GM12875 (cell line): ENCODE results near the gene PHF10.

Experiments used
- H3K4me3 ChIP-seq: one replicate; pipeline ENCODE4 v1.5.1; 2011; ENCODE audit warnings: low read depth, low read length, control low read depth
- TF ChIP-seq, protein P1 (sequence below): IDR thresholded peaks from 2 replicates; pipeline ENCODE4 v1.5.1; 2011; ENCODE audit warnings: low read depth, mild to moderate bottlenecking, control low read depth, inconsistent platforms, low read length, moderate library complexity, borderline replicate concordance; ENCODE audit not compliant: insufficient read depth

Gene PHF10

DNA sequence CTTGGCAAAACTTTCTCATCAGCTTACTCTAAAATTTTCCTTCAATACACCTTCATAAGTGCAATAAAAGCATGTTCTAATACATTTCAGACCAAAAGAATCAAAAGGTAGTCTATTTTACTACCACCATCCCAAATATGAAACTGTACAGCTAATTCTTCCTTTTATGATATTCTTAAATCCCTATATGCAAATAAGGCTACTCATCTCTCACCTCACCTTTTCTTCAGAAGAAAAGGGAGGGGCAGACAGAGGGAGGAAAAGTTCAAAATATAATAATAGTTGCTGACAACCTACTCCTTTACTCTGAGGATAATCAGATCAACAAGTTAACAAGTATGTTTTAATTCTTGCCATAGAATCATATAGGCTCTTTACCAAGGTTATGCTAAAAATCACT is 15.0 kb downstream of the PHF10 start:
- no peak overlapping the region for H3K4me3 ChIP-seq
- TF ChIP-seq, protein P1, sequence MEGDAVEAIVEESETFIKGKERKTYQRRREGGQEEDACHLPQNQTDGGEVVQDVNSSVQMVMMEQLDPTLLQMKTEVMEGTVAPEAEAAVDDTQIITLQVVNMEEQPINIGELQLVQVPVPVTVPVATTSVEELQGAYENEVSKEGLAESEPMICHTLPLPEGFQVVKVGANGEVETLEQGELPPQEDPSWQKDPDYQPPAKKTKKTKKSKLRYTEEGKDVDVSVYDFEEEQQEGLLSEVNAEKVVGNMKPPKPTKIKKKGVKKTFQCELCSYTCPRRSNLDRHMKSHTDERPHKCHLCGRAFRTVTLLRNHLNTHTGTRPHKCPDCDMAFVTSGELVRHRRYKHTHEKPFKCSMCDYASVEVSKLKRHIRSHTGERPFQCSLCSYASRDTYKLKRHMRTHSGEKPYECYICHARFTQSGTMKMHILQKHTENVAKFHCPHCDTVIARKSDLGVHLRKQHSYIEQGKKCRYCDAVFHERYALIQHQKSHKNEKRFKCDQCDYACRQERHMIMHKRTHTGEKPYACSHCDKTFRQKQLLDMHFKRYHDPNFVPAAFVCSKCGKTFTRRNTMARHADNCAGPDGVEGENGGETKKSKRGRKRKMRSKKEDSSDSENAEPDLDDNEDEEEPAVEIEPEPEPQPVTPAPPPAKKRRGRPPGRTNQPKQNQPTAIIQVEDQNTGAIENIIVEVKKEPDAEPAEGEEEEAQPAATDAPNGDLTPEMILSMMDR: no peak

DNA sequence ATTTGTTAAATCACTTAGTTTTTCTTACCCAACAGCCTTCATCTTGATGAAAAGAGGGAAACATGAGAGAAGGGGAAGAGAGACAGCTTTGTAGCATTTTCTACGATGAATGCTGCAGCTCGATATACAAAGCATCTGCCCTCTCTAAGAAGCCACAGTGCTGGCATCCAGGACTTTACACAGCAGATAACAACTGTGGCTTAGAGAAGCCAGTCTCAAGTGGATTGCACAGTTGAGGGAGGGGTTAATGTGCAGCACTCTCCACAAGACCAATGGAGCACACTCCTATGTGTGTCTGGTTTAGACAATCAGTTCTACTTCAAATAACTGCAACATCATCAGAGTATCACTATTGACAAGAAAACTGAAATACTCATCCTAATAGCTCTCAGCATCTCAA is 16.5 kb downstream of the PHF10 start:
- TF ChIP-seq, protein P1: no peak

DNA sequence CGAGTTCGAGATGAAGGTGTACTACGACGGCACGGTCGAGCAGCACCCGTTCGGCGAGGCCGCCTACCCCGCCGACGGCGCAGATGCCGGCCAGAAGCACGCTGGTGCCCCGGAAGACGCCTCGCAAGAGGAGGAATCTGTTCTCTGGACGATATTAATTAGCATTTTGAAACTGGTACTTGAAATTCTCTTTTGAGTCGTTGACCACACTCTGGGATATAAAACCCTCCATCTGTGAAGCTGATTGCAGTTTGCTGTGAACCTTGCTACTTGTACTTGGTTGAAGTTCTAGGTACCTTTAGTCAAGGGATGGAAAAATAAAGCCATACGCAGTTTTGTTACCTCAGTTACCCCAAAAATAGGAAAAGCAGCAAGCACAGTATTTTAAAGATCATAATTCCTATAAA is 21.5 kb downstream of the PHF10 start:
- TF ChIP-seq, protein P1: no peak

More for the DNA sequence above, 16.5 kb downstream of the PHF10 start:
- no peak overlapping the region for H3K4me3 ChIP-seq

DNA sequence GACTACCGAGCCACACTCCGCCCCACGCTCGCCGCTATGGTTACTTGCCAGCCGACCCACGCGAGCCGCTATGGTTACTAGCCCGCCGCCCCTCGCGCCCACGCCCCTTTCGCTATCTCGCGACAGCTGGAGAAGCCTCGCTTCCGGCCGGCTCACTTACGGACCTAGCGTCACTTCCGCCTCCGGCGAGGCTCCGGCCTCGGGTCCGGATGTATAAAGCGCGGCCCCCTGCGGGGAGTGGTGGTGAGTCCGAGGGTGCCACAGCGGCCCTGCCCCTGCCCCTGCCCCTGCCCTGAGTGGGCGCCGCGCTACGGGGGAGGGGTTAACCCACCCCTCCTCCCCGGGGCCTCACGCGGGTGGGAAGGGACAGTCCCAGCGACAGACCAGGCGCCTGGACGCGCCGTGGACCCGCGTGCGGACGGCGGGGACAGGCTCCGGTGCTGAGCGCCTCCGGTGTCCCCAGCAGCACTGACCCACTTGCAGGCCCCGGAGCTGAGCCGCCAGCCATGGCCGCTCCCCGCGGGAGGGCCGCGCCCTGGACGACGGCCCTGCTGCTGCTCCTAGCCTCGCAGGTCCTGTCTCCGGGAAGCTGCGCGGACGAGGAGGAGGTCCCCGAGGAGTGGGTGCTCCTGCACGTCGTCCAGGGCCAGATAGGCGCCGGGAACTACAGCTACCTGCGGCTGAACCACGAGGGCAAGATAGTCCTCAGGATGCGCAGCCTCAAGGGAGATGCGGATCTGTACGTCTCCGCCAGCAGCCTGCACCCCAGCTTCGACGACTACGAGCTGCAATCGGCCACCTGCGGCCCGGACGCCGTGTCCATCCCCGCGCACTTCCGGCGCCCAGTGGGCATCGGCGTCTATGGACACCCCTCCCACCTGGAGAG is 22.1 kb downstream of the PHF10 start, which contains the start of the genes C6orf120 and WDR27:
Gene C6orf120, plus strand, starts transcription at position 173 of the 886 bp plus-strand sequence. Its CDS starts 334 bp downstream, at position 507.
Gene WDR27, minus strand, starts transcription at position 76 of the 886 bp plus-strand sequence. CDS start 13,024 bp downstream, outside the sequence.
- peak within 1 kb of the TSS; percentile 76 for H3K4me3 ChIP-seq
- TF ChIP-seq, protein P1: no peak

More for the DNA sequence above, 21.5 kb downstream of the PHF10 start:
- H3K4me3 ChIP-seq: peak overlapping the region; percentile 76

DNA sequence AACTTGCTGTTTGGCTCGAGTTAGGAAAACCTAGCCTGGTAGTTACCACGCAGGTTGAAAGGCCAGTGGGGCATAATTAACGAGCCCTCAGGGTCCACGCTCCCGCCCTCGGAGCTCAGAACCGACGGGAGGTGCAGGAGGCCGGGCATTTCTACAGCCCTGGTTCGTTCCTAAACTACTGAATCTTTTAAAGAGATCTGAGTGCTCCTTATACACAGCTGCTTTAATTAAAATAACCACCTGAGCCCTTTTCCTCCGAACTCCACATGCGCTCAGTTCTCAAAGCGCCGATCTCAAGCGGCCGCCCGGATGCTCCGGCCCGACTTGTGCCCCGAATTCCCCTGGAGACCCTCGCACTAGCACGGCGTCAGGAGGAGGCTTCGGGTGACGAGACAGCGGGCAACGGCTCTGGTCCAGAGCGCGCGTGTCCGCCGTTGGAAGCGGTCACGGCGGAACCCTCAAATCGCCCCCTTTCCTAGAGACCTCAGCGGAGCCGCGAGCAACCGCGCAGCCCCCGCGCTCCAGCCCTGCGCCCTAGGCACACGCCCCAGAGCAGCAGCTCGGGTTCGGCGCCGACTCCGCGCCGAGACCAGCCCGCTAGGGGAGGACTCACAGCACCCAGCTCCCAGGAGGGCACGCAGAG is 22.9 kb downstream of the PHF10 start:
- peak overlapping the region; percentile 76 for H3K4me3 ChIP-seq
- TF ChIP-seq, protein P1: no peak

DNA sequence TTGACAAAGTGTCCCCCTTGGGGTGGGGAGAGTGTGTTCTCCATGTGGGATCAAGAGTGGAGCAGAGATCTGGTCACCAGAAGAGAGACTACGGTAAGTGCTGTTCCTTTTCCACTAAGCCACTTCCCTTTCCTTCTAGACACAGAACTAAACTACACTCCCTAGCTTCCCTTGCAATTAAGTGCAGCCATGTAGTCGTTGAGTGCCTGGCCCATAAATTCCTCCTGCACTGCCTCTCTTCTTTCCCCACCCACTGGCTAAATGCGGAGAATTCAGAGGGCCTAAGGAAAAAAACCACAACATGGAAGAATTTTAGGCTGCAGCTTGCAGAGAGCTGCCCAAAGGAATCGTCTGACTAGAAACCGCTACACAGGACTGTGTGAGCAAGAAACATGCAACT is 24.0 kb downstream of the PHF10 start:
- no peak overlapping the region for H3K4me3 ChIP-seq
- TF ChIP-seq, protein P1: no peak
